ENCODE data around the gene WWC2. TPM values are rescaled to one million over a fixed set of nuclear protein-coding genes. Genes with fewer than 3 reads are reported as not detected.
A peak's percentile ranks its signal among the peaks of the same experiment; 100 is the strongest.

Gene WWC2
- total RNA-seq, 1 donor from 2014 or later: 142 TPM

DNA sequence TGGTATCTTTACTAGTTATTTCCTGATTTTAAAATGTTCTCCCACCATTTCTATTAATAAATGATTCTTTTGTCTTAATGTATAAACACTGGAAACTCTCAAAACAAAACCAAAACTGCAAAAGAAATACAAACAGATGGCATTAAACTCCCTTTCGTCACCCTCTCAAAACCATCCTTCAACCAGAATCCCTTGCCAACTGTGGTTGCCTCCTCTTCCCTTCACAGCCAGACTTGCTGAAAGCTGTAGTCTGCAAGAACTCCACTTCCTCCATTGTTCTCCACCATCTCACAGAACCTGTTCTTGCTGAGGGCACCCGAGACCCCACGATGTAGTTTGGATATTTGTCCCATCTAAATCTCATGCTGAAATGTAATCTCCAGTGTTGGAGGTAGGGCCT lies 96.5 kb downstream of the WWC2 start:
- TF ChIP-seq, protein P1, sequence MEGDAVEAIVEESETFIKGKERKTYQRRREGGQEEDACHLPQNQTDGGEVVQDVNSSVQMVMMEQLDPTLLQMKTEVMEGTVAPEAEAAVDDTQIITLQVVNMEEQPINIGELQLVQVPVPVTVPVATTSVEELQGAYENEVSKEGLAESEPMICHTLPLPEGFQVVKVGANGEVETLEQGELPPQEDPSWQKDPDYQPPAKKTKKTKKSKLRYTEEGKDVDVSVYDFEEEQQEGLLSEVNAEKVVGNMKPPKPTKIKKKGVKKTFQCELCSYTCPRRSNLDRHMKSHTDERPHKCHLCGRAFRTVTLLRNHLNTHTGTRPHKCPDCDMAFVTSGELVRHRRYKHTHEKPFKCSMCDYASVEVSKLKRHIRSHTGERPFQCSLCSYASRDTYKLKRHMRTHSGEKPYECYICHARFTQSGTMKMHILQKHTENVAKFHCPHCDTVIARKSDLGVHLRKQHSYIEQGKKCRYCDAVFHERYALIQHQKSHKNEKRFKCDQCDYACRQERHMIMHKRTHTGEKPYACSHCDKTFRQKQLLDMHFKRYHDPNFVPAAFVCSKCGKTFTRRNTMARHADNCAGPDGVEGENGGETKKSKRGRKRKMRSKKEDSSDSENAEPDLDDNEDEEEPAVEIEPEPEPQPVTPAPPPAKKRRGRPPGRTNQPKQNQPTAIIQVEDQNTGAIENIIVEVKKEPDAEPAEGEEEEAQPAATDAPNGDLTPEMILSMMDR (IDR thresholded peaks at IDR 0.05): no peak
- intact Hi-C loops (cut with DNase I): no loop called here

GRCh38 chr4:183197140-183197539 lies 98.1 kb downstream of the WWC2 start:
- intact Hi-C loops (cut with DNase I): no loop called here
- Histone ChIP-seq H3K27ac (no peak overlapping the region), H3K4me3 (no peak overlapping the region), H3K27me3 (no peaks in the 10 kb centered on the region), H3K9me3 (no peaks in the 10 kb centered on the region), H3K36me3 (no peaks in the 10 kb centered on the region), H3K4me1 (peaks cover 7% of the 10 kb centered on the region)
- no peak for ATAC-seq
- no peak for DNase-seq
- TF ChIP-seq, protein P1 (IDR thresholded peaks at IDR 0.05): no peak

More for the DNA sequence above, 96.5 kb downstream of the WWC2 start:
- H3K4me3 ChIP-seq: no peak overlapping the region
- no peaks in the 10 kb centered on the region for H3K27me3 ChIP-seq
- H3K36me3 ChIP-seq: no peaks in the 10 kb centered on the region
- DNase-seq: no peak
- no peak for ATAC-seq
- no peak overlapping the region for H3K27ac ChIP-seq
- H3K9me3 ChIP-seq: no peaks in the 10 kb centered on the region
- H3K4me1 ChIP-seq: peaks cover 12% of the 10 kb centered on the region

GRCh38 chr4:183200453-183200852 lies 101.4 kb downstream of the WWC2 start:
- intact Hi-C loops (cut with DNase I): no loop called here
- H3K4me3 ChIP-seq: no peak overlapping the region
- H3K36me3 ChIP-seq: no peaks in the 10 kb centered on the region
- peak; percentile 92 for ATAC-seq
- no peaks in the 10 kb centered on the region for H3K27me3 ChIP-seq
- peak; percentile 88 for DNase-seq
- H3K9me3 ChIP-seq: no peaks in the 10 kb centered on the region
- H3K27ac ChIP-seq: no peak overlapping the region
- TF ChIP-seq, protein P1 (IDR thresholded peaks at IDR 0.05): no peak
- no peaks in the 10 kb centered on the region for H3K4me1 ChIP-seq

DNA sequence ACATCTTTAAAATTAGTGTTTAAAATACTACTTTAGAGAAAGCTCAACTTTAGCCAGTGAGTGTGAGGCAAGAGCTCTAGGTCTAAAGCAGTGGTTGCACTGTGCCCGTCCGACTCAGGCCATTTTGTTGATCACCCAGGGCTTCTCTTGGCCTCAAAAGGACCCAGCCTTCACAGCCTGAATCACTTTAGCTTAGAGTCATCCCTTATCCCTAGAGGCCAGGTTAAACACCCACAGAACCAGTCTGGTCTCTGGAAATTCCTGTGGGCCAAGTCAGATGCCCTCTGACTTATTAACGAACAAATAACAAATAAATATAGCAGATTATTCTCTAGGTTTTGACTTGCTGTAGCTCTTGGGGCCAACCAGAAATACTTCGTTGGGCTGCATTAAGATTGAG lies 102.3 kb downstream of the WWC2 start:
- Histone ChIP-seq H3K4me1 (no peaks in the 10 kb centered on the region), H3K27ac (no peak overlapping the region), H3K36me3 (no peaks in the 10 kb centered on the region), H3K9me3 (no peaks in the 10 kb centered on the region), H3K4me3 (no peak overlapping the region), H3K27me3 (no peaks in the 10 kb centered on the region)
- DNase-seq: no peak
- TF ChIP-seq, protein P1 (IDR thresholded peaks at IDR 0.05): no peak
- ATAC-seq: no peak
- intact Hi-C loops (cut with DNase I): no loop called here

- no peaks in the 10 kb centered on the region for H3K9me3 ChIP-seq
- no peak overlapping the region for H3K4me3 ChIP-seq
- no peaks in the 10 kb centered on the region for H3K4me1 ChIP-seq
- H3K27me3 ChIP-seq: no peaks in the 10 kb centered on the region
- TF ChIP-seq, protein P1 (IDR thresholded peaks at IDR 0.05): no peak
- intact Hi-C loops (cut with DNase I): no loop called here
- H3K36me3 ChIP-seq: no peaks in the 10 kb centered on the region
- DNase-seq (no peak), ATAC-seq (no peak)
- no peak overlapping the region for H3K27ac ChIP-seq
Observed at GRCh38 chr4:183202523-183202922, 103.5 kb downstream of the WWC2 start.

GRCh38 chr4:183204793-183205192 lies 105.7 kb downstream of the WWC2 start:
- H3K4me3 ChIP-seq: no peak overlapping the region
- no peak for ATAC-seq
- no peaks in the 10 kb centered on the region for H3K9me3 ChIP-seq
- no peak for DNase-seq
- H3K4me1 ChIP-seq: no peaks in the 10 kb centered on the region
- intact Hi-C loops (cut with DNase I): no loop called here
- TF ChIP-seq, protein P1 (IDR thresholded peaks at IDR 0.05): no peak
- peaks cover 4% of the 10 kb centered on the region for H3K36me3 ChIP-seq
- no peaks in the 10 kb centered on the region for H3K27me3 ChIP-seq
- H3K27ac ChIP-seq: no peak overlapping the region
